ENCODE results near the gene CAMKMT. TPM values are rescaled to one million over a fixed set of nuclear protein-coding genes. Genes with fewer than 3 reads are reported as not detected.

CAMKMT gene
- total RNA-seq, 1 donor from 2014 or later, result 11.9 TPM

GRCh38 chr2:44805401-44806235, 443.9 kb downstream of the CAMKMT start:
- Mint-ChIP-seq H3K9me3 (no peaks in the 10 kb centered on the region), H3K4me3 (no peak overlapping the region), H3K4me1 (peaks cover 12% of the 10 kb centered on the region), H3K36me3 (ENCODE audit: low read depth) (no peaks in the 10 kb centered on the region), H3K27ac (ENCODE audit: unreplicated experiment) (no peak overlapping the region), H3K27me3 (ENCODE audit: low read depth) (peaks cover 100% of the 10 kb centered on the region)
- TF ChIP-seq CTCF (conservative IDR thresholded peaks at IDR 0.05), result no peak
- no peak for DNase-seq (ENCODE audit: low read depth, low spot score)

GRCh38 chr2:44807201-44808025, 445.7 kb downstream of the CAMKMT start:
- Mint-ChIP-seq H3K9me3 (no peaks in the 10 kb centered on the region), H3K4me3 (no peak overlapping the region), H3K27ac (ENCODE audit: unreplicated experiment) (no peak overlapping the region), H3K4me1 (peaks cover 4% of the 10 kb centered on the region), H3K36me3 (ENCODE audit: low read depth) (no peaks in the 10 kb centered on the region), H3K27me3 (ENCODE audit: low read depth) (peaks cover 99% of the 10 kb centered on the region)
- DNase-seq (ENCODE audit: low read depth, low spot score), result no peak
- TF ChIP-seq CTCF (conservative IDR thresholded peaks at IDR 0.05), result no peak

GRCh38 chr2:44810892-44811530, 449.3 kb downstream of the CAMKMT start:
- peaks cover 96% of the 10 kb centered on the region for H3K27me3 Mint-ChIP-seq (ENCODE audit: low read depth)
- H3K4me3 Mint-ChIP-seq, result no peak overlapping the region
- TF ChIP-seq CTCF (conservative IDR thresholded peaks at IDR 0.05), result no peak
- no peak overlapping the region for H3K27ac Mint-ChIP-seq (ENCODE audit: unreplicated experiment)
- DNase-seq (ENCODE audit: low read depth, low spot score), result no peak
- H3K4me1 Mint-ChIP-seq, result no peaks in the 10 kb centered on the region
- no peaks in the 10 kb centered on the region for H3K36me3 Mint-ChIP-seq (ENCODE audit: low read depth)
- H3K9me3 Mint-ChIP-seq, result no peaks in the 10 kb centered on the region

- Mint-ChIP-seq H3K4me3 (no peak overlapping the region), H3K27me3 (ENCODE audit: low read depth) (peaks cover 89% of the 10 kb centered on the region), H3K27ac (ENCODE audit: unreplicated experiment) (no peak overlapping the region), H3K9me3 (no peaks in the 10 kb centered on the region), H3K36me3 (ENCODE audit: low read depth) (no peaks in the 10 kb centered on the region), H3K4me1 (no peaks in the 10 kb centered on the region)
- TF ChIP-seq CTCF (conservative IDR thresholded peaks at IDR 0.05), result no peak
- DNase-seq (ENCODE audit: low read depth, low spot score), result no peak
These were observed 451.4 kb downstream of the CAMKMT start for GRCh38 chr2:44813165-44813564.

GRCh38 chr2:44813658-44814057, 451.9 kb downstream of the CAMKMT start:
- H3K36me3 Mint-ChIP-seq (ENCODE audit: low read depth), result no peaks in the 10 kb centered on the region

More at GRCh38 chr2:44813658-44814057, 451.9 kb downstream of the CAMKMT start:
- TF ChIP-seq CTCF (conservative IDR thresholded peaks at IDR 0.05), result no peak
- Mint-ChIP-seq H3K4me1 (no peaks in the 10 kb centered on the region), H3K4me3 (no peak overlapping the region), H3K9me3 (no peaks in the 10 kb centered on the region), H3K27ac (ENCODE audit: unreplicated experiment) (no peak overlapping the region), H3K27me3 (ENCODE audit: low read depth) (peaks cover 86% of the 10 kb centered on the region)
- no peak for DNase-seq (ENCODE audit: low read depth, low spot score)

Data from neural crest cell (in vitro differentiated cells).